ENCODE measurements around the gene ABCA1.
"Not testable (repeated sequence)": the region's sequence is repeated elsewhere in the genome, so short reads cannot be mapped to it uniquely, and the experiment has no call there.

ABCA1 gene

DNA sequence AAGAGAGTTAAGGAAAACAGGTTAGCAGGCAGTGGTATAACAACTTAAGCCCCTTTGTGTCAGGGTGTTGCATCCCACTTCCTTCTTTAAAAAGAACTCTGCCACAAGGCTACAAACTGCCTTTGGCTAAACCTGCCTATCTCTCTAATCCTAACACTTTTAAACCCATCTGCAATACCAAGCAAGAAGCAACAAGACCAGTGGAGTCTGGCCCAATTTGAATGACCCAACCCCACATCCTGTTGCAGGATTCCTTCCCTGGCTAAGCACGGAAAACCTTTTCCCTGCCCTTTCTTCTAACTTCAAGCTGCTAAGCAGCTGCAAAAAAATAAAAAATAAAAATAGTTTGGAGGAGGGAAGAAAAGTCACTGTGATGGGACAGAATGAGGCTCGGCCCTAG, 27.1 kb downstream of the ABCA1 start:
- TF ChIP-seq, protein P1, sequence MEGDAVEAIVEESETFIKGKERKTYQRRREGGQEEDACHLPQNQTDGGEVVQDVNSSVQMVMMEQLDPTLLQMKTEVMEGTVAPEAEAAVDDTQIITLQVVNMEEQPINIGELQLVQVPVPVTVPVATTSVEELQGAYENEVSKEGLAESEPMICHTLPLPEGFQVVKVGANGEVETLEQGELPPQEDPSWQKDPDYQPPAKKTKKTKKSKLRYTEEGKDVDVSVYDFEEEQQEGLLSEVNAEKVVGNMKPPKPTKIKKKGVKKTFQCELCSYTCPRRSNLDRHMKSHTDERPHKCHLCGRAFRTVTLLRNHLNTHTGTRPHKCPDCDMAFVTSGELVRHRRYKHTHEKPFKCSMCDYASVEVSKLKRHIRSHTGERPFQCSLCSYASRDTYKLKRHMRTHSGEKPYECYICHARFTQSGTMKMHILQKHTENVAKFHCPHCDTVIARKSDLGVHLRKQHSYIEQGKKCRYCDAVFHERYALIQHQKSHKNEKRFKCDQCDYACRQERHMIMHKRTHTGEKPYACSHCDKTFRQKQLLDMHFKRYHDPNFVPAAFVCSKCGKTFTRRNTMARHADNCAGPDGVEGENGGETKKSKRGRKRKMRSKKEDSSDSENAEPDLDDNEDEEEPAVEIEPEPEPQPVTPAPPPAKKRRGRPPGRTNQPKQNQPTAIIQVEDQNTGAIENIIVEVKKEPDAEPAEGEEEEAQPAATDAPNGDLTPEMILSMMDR (IDR thresholded peaks at IDR 0.05; ENCODE audit: low read depth, low read length), result no peak
- no peak overlapping the region for H3K4me3 ChIP-seq (ENCODE audit: low read depth, low read length)

DNA sequence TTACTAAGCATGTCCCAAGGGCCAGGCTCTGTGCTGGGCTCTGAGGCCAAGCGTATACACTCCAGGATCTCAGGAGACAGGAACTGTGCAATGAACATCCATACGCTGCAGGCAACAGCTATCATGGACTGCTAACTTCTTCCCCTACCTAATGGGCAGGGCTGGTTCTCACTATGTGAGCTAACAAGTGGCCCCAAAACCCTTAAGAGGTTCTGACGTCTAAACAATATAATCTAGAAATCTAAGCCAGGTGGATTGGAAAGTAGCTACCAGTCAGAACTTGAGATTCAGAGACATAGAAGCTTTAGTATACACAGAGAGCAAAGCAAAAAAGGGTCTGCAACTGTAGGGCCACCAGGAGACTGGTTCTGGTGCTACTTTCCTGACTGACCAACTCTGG, 27.6 kb downstream of the ABCA1 start:
- H3K4me3 ChIP-seq (ENCODE audit: low read depth, low read length), result no peak overlapping the region
- TF ChIP-seq, protein P1 (IDR thresholded peaks at IDR 0.05; ENCODE audit: low read depth, low read length), result no peak

- no peak overlapping the region for H3K4me3 ChIP-seq (ENCODE audit: low read depth, low read length)
- TF ChIP-seq, protein P1 (IDR thresholded peaks at IDR 0.05; ENCODE audit: low read depth, low read length), result no peak
Observed at GRCh38 chr9:104899759-104900247, 28.2 kb downstream of the ABCA1 start.

DNA sequence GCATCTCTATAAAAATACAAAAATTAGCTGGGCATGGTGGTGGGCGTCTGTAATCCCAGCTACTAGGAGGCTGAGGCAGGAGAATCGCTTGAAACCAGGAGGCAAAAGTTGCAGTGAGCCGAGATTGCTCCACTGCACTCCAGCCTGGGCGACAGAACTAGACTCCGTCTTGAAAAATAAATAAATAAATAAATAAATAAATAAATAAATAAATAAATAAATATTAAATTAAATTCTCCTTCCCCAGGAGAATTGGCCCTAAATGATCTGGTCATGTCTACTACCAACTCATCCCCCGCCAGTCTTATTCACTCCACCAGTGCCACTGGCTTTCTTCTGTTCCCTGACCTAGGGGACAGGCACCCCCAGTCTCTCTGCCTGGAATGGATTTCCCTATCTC, 29.6 kb downstream of the ABCA1 start:
- not testable (repeated sequence) for H3K4me3 ChIP-seq (ENCODE audit: low read depth, low read length)

GRCh38 chr9:104896131-104896530, 31.8 kb downstream of the ABCA1 start:
- TF ChIP-seq, protein P1 (IDR thresholded peaks at IDR 0.05; ENCODE audit: low read depth, low read length), result no peak
- no peak overlapping the region for H3K4me3 ChIP-seq (ENCODE audit: low read depth, low read length)

DNA sequence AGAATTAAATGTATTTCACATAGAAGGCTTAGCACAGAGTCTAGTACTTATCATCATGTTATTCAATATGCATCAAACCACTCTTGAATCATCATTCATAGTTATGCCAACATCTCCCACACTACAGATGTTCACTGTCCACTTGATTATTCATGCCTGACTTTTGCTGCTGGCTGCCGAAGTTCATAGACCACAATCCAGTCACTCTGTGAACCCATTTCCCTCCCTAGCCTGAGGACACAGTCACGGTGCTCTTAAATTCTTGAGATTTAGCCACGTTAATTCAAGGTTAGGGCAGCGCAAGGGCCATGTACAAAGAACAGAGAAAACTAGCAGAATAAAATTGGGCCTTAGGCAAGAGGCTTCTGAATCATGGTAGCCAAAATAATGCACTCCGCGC, 32.4 kb downstream of the ABCA1 start:
- TF ChIP-seq, protein P1 (IDR thresholded peaks at IDR 0.05; ENCODE audit: low read depth, low read length), result no peak
- no peak overlapping the region for H3K4me3 ChIP-seq (ENCODE audit: low read depth, low read length)

GRCh38 chr9:104892701-104893100, 35.3 kb downstream of the ABCA1 start:
- no peak overlapping the region for H3K4me3 ChIP-seq (ENCODE audit: low read depth, low read length)
- TF ChIP-seq, protein P1 (IDR thresholded peaks at IDR 0.05; ENCODE audit: low read depth, low read length), result no peak

DNA sequence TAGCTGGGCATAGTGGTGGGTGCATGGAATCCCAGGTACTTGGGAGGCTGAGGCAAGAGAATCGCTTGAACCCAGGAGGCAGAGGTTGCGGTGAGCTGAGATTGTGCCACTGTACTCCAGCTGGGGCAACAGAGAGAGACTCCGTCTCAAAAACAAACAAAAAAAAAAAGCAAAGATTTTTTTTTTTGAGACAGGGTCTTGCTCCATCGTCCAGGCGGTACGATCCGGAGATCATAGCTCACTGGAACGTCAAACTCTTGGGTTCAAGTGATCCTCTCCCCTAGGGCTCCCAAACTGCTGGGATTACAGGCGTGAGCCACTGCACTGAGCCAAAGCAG, 37.6 kb downstream of the ABCA1 start:
- TF ChIP-seq, protein P1 (IDR thresholded peaks at IDR 0.05; ENCODE audit: low read depth, low read length), result no peak
- no peak overlapping the region for H3K4me3 ChIP-seq (ENCODE audit: low read depth, low read length)
